ENCODE measurements around the gene STAU1.
A peak's percentile ranks its signal among the peaks of the same experiment; 100 is the strongest.
"Not testable (repeated sequence)": the region's sequence is repeated elsewhere in the genome, so short reads cannot be mapped to it uniquely, and the experiment has no call there.

The STAU1 gene

GRCh38 chr20:49165611-49166010, 22.5 kb downstream of the STAU1 start:
- DNase-seq (ENCODE audit: low spot score): no peak

GRCh38 chr20:49163696-49164095, 24.4 kb downstream of the STAU1 start:
- DNase-seq (ENCODE audit: low spot score): no peak

- DNase-seq (ENCODE audit: low spot score): no peak
These were observed 26.5 kb downstream of the STAU1 start for GRCh38 chr20:49161428-49162152.

GRCh38 chr20:49160057-49160929, 27.8 kb downstream of the STAU1 start:
- DNase-seq (ENCODE audit: low spot score): no peak

- no peak for DNase-seq (ENCODE audit: low spot score)
These were observed 31.0 kb downstream of the STAU1 start for GRCh38 chr20:49157146-49157545.

- no peak for DNase-seq (ENCODE audit: low spot score)
These were observed 31.7 kb downstream of the STAU1 start for GRCh38 chr20:49156481-49156880.

GRCh38 chr20:49151436-49151835, 36.7 kb downstream of the STAU1 start:
- DNase-seq (ENCODE audit: low spot score): no peak

GRCh38 chr20:49149281-49150045, 38.7 kb downstream of the STAU1 start:
- no peak for DNase-seq (ENCODE audit: low spot score)

GRCh38 chr20:49148601-49149000, 39.5 kb downstream of the STAU1 start:
- DNase-seq (ENCODE audit: low spot score): no peak

- no peak for DNase-seq (ENCODE audit: low spot score)
These were observed 40.8 kb downstream of the STAU1 start for GRCh38 chr20:49147296-49147695.

- DNase-seq (ENCODE audit: low spot score): no peak
These were observed 41.5 kb downstream of the STAU1 start for GRCh38 chr20:49146442-49147225.

- DNase-seq (ENCODE audit: low spot score): no peak
These were observed 47.3 kb downstream of the STAU1 start for GRCh38 chr20:49140834-49141233.

GRCh38 chr20:49140411-49140810, 47.7 kb downstream of the STAU1 start:
- no peak for DNase-seq (ENCODE audit: low spot score)

- no peak for DNase-seq (ENCODE audit: low spot score)
These were observed 49.7 kb downstream of the STAU1 start for GRCh38 chr20:49138431-49138830.

GRCh38 chr20:49136817-49137571, 51.1 kb downstream of the STAU1 start:
- DNase-seq (ENCODE audit: low spot score): no peak

- DNase-seq (ENCODE audit: low spot score): not testable (repeated sequence)
These were observed 53.3 kb downstream of the STAU1 start for GRCh38 chr20:49134797-49135196.

GRCh38 chr20:49133571-49133970, 54.6 kb downstream of the STAU1 start:
- DNase-seq (ENCODE audit: low spot score): no peak

- peak; percentile 78 for DNase-seq (ENCODE audit: low spot score)
These were observed 55.1 kb downstream of the STAU1 start for GRCh38 chr20:49132995-49133478.

GRCh38 chr20:49123982-49124381, 64.2 kb downstream of the STAU1 start:
- no peak for DNase-seq (ENCODE audit: low spot score)

- DNase-seq (ENCODE audit: low spot score): no peak
These were observed 65.2 kb downstream of the STAU1 start for GRCh38 chr20:49122920-49123319.

- DNase-seq (ENCODE audit: low spot score): no peak
These were observed 68.1 kb downstream of the STAU1 start for GRCh38 chr20:49119988-49120387.
